Stimulated activated CD4-positive, alpha-beta T cell treated with anti-CD3 and anti-CD28 coated beads, Interleukin-2, amount 100 ng/mL, for 24 hours (primary cell): ENCODE results near the gene MARS1.
"Not testable (repeated sequence)": the region's sequence is repeated elsewhere in the genome, so short reads cannot be mapped to it uniquely, and the experiment has no call there.

Source experiments
- DNase-seq, 2 donors: peaks; one replicate each; pipeline ENCODE4 v3.0.0-alpha.2; 2020

MARS1 gene

GRCh38 chr12:57552306-57552651, 64.4 kb downstream of the MARS1 start:
- no peak for DNase-seq

- no peak for DNase-seq
These were observed 65.0 kb downstream of the MARS1 start for GRCh38 chr12:57552835-57553313.

- DNase-seq, result no peak
These were observed 65.7 kb downstream of the MARS1 start for GRCh38 chr12:57553343-57554202.

- DNase-seq, result no peak
These were observed 66.6 kb downstream of the MARS1 start for GRCh38 chr12:57554453-57554852.

- DNase-seq, result no peak
These were observed 67.0 kb downstream of the MARS1 start for GRCh38 chr12:57554897-57555296.

GRCh38 chr12:57558864-57559263, 71.0 kb downstream of the MARS1 start:
- no peak for DNase-seq

GRCh38 chr12:57560516-57560915, 72.6 kb downstream of the MARS1 start:
- DNase-seq, result no peak

- not testable (repeated sequence) for DNase-seq
These were observed 73.2 kb downstream of the MARS1 start for GRCh38 chr12:57561117-57561516.

GRCh38 chr12:57563358-57563757, 75.5 kb downstream of the MARS1 start:
- no peak for DNase-seq

- DNase-seq, result no peak
These were observed 76.4 kb downstream of the MARS1 start for GRCh38 chr12:57564178-57564740.
